Ramos (cell line): ENCODE measurements around the gene SPDEF.

Source experiments
- in situ Hi-C: fragments of 300-500 bp; cut with MboI; formaldehyde crosslinking; loops from one replicate; pipeline ENCODE4 v1.14.3; 2022; ENCODE audit warnings: low sequenced_read_pairs; ENCODE audit not compliant: unreplicated experiment

Gene SPDEF

GRCh38 chr6:34584694-34585093 is 28.6 kb upstream of the SPDEF start:
- in situ Hi-C loops, result no loop called here

GRCh38 chr6:34583861-34584604 is 27.9 kb upstream of the SPDEF start:
- in situ Hi-C loops, result no loop called here

- in situ Hi-C loops, result no loop called here
Observed at GRCh38 chr6:34583461-34583860, 27.3 kb upstream of the SPDEF start.

GRCh38 chr6:34581561-34581920 is 25.4 kb upstream of the SPDEF start:
- in situ Hi-C loops, result no loop called here

- in situ Hi-C loops, result no loop called here
Observed at GRCh38 chr6:34580707-34581560, 24.8 kb upstream of the SPDEF start.

GRCh38 chr6:34578445-34579262 is 22.5 kb upstream of the SPDEF start:
- in situ Hi-C loops, result no loop called here

GRCh38 chr6:34576286-34576955 is 20.3 kb upstream of the SPDEF start:
- in situ Hi-C loops, result no loop called here

- in situ Hi-C loops, result no loop called here
Observed at GRCh38 chr6:34575326-34575725, 19.2 kb upstream of the SPDEF start.

- in situ Hi-C loops, result loop anchor here (25.0 kb wide), 1 partner anchor 563 kb away; the partner anchor contains the start of gene TCP11
Observed at GRCh38 chr6:34574647-34575293, 18.6 kb upstream of the SPDEF start.

- in situ Hi-C loops, result loop anchor here (25.0 kb wide), 1 partner anchor 564 kb away; the partner anchor contains the start of gene TCP11
Observed at GRCh38 chr6:34573567-34574183, 17.5 kb upstream of the SPDEF start.

GRCh38 chr6:34572585-34572984 is 16.5 kb upstream of the SPDEF start:
- in situ Hi-C loops, result loop anchor here (25.0 kb wide), 1 partner anchor 565 kb away; the partner anchor contains the start of gene TCP11

GRCh38 chr6:34572021-34572420 is 15.9 kb upstream of the SPDEF start:
- in situ Hi-C loops, result loop anchor here (25.0 kb wide), 1 partner anchor 565 kb away; the partner anchor contains the start of gene TCP11

- in situ Hi-C loops, result loop anchor here (25.0 kb wide), 1 partner anchor 566 kb away; the partner anchor contains the start of gene TCP11
Observed at GRCh38 chr6:34571388-34571787, 15.3 kb upstream of the SPDEF start.

GRCh38 chr6:34570066-34570833 is 14.1 kb upstream of the SPDEF start:
- in situ Hi-C loops, result loop anchor here (25.0 kb wide), 1 partner anchor 567 kb away; the partner anchor contains the start of gene TCP11

GRCh38 chr6:34569361-34569973 is 13.3 kb upstream of the SPDEF start:
- in situ Hi-C loops, result loop anchor here (25.0 kb wide), 1 partner anchor 568 kb away; the partner anchor contains the start of gene TCP11

- in situ Hi-C loops, result loop anchor here (25.0 kb wide), 1 partner anchor 569 kb away; the partner anchor contains the start of gene TCP11
Observed at GRCh38 chr6:34568341-34569201, 12.4 kb upstream of the SPDEF start.
